ENCODE data around the gene CDT1. TPM values are rescaled to one million over a fixed set of nuclear protein-coding genes. Genes with fewer than 3 reads are reported as not detected.

CDT1 gene
- total RNA-seq, 1 experiment from 2014 or later, result 43.0 TPM

GRCh38 chr16:88810912-88811768 lies 7.6 kb downstream of the CDT1 start:
- DNase-seq (peak; percentile 56), ATAC-seq (peak; percentile 36)
- Histone ChIP-seq H3K79me2 (ENCODE audit: low read length) (peaks cover 26% of the 10 kb centered on the region), H3K4me3 (ENCODE audit: low read length) (peak overlapping the region; percentile 76), H4K20me1 (ENCODE audit: low read length) (0 out of 2 replicates have a peak, but pooled peaks cover 4% of the 10 kb centered on the region), H3K27ac (ENCODE audit: low read length) (peak overlapping the region; percentile 73), H3F3A (ENCODE audit: low read length, unreplicated experiment) (no peaks in the 10 kb centered on the region), H2AFZ (ENCODE audit: low read length) (peak overlapping the region; percentile 78; the same call in 1 of the 2 replicates), H3K9me2 (replicated peaks; ENCODE audit: low read length) (no peaks in the 10 kb centered on the region), H3K4me1 (ENCODE audit: insufficient read depth, low read length) (peaks cover 10% of the 10 kb centered on the region), H3K9me3 (ENCODE audit: low read length) (no peaks in the 10 kb centered on the region), H3K9ac (ENCODE audit: low read length) (peak overlapping the region; percentile 95), H3K36me3 (ENCODE audit: low read depth, low read length) (peaks cover 11% of the 10 kb centered on the region; the same call in 1 of the 2 replicates), H3K27me3 (ENCODE audit: low read length) (no peaks in the 10 kb centered on the region), H3K4me2 (ENCODE audit: low read length) (peak overlapping the region; percentile 93)
- TF ChIP-seq EZH2phosphoT487 (IDR thresholded peaks at IDR 0.05; ENCODE audit: borderline replicate concordance, low read length) (no peak), CTCF (conservative IDR thresholded peaks at IDR 0.05; ENCODE audit: low read depth, low read length) (no peak), EZH2 (IDR thresholded peaks at IDR 0.05; ENCODE audit: low read length, unreplicated experiment) (no peak)
- intact Hi-C loops (cut with micrococcal nuclease), result loop anchor here (10.0 kb wide), 1 partner anchor 354 kb away; no protein-coding TSS in a partner anchor
- BruUV-seq (replicated peaks), result no TSS peak
- POLR2A ChIA-PET (ENCODE audit: unreplicated experiment), result no interaction called here
- CTCF ChIA-PET, result interaction anchor here (1.8 kb wide), 1 partner anchor 46 kb away, joined by 5 read pairs; the partner anchor contains the start of genes GALNS and TRAPPC2L

DNA sequence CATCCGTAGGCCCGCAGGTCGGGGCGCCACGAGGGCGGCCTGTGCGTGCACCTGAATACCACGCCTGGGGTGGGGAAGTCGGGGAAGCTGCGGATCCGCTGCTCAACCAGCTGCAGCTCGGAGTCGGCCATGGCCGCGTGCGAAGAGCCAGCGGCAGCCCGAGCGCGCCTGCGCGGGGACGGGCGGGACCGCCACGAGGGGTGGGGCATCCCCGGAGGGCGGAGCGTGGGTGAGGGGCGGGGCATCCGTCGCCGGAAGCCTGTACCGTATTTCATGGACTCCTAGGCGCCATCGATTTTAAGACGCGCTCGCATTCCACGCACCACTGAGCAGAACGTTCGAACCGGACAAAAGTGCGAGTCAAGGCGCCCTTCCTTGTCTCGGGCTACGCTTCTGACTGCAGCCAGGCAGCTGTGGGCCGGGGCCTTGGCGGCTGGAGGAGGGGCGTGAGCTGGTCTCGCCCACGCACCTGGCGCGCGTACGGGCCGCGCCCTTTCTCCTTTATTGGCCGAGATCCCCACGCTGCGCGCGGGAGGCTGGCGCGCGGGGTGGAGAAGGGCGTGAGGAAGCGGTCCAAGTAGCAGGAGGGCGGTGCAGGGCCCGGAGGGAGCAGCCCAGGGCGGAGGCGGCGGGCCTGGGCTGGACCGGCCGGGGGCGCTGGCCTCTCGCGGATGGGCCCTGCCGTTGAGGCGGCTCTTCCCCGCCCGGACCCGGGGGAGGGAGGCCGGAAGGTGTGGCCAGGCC lies 8.4 kb downstream of the CDT1 start, which contains the start of gene APRT:
TSS of gene APRT (minus strand) at position 160 of the 744 bp plus-strand sequence. CDS start at position 131, 29 bp downstream.
- Histone ChIP-seq H3K9me2 (replicated peaks; ENCODE audit: low read length) (no peaks in the 10 kb centered on the region), H3K9me3 (ENCODE audit: low read length) (no peaks in the 10 kb centered on the region), H3F3A (ENCODE audit: low read length, unreplicated experiment) (no peaks in the 10 kb centered on the region), H2AFZ (ENCODE audit: low read length) (peak within 1 kb of the TSS; percentile 78), H4K20me1 (ENCODE audit: low read length) (no peaks in the 10 kb centered on the region), H3K27me3 (ENCODE audit: low read length) (no peaks in the 10 kb centered on the region), H3K4me1 (ENCODE audit: insufficient read depth, low read length) (peaks cover 10% of the 10 kb centered on the region), H3K4me2 (ENCODE audit: low read length) (peak within 1 kb of the TSS; percentile 93), H3K4me3 (ENCODE audit: low read length) (peak within 1 kb of the TSS; percentile 76), H3K79me2 (ENCODE audit: low read length) (peaks cover 24% of the 10 kb centered on the region), H3K27ac (ENCODE audit: low read length) (peak within 1 kb of the TSS; percentile 73), H3K36me3 (ENCODE audit: low read depth, low read length) (0 out of 2 replicates have a peak, but pooled peaks cover 6% of the 10 kb centered on the region), H3K9ac (ENCODE audit: low read length) (peak within 1 kb of the TSS; percentile 95)
- intact Hi-C loops (cut with micrococcal nuclease), result loop anchor here (10.0 kb wide), 1 partner anchor 353 kb away; no protein-coding TSS in a partner anchor
- DNase-seq (peak; percentile 88), ATAC-seq (peak; percentile 64)
- CTCF ChIA-PET, result interaction anchor here (1.0 to 1.8 kb wide), 3 partner anchors 27 to 46 kb away, joined by 3 to 5 read pairs (median 3); partner anchors contain the start of genes GALNS and TRAPPC2L
- no TSS peak for BruUV-seq (replicated peaks)
- TF ChIP-seq CTCF (conservative IDR thresholded peaks at IDR 0.05; ENCODE audit: low read depth, low read length) (no peak; the same call in 1 of the 2 replicates), EZH2 (IDR thresholded peaks at IDR 0.05; ENCODE audit: low read length, unreplicated experiment) (no peak), EZH2phosphoT487 (IDR thresholded peaks at IDR 0.05; ENCODE audit: borderline replicate concordance, low read length) (no peak)
- POLR2A ChIA-PET (ENCODE audit: unreplicated experiment), result interaction anchor here (0.6 kb wide), 2 partner anchors 11 to 19 kb away, joined by 3 to 4 read pairs; no protein-coding TSS in a partner anchor

Measured in PC-3 (cell line).